Lower leg skin (tissue), 3 donors: ENCODE measurements around the gene GSE1.

Experiments used
- CTCF ChIP-seq, 3 donors: fragments of 450-650 bp; IDR thresholded peaks; one replicate each; pipeline ENCODE4 v1.5.1; 2016; ENCODE audit warnings: antibody characterized with exemption in 3 of 3, mild to moderate bottlenecking in 3 of 3, moderate library complexity in 2 of 3
- POLR2A ChIP-seq, 2 donors: fragments of 450-650 bp; IDR thresholded peaks; one replicate each; pipeline ENCODE4 v1.6.1; 2016 to 2017; ENCODE audit warnings: antibody characterized with exemption in 2 of 2, mild to moderate bottlenecking in 1 of 2, moderate library complexity in 1 of 2

GRCh38 chr16:85611444-85612190 is 1.5 kb upstream of the GSE1 start:
- TF ChIP-seq CTCF (IDR thresholded peaks at IDR 0.05) (no peak), POLR2A (IDR thresholded peaks at IDR 0.05) (no peak)
